ENCODE data around the gene FAM193A. TPM values are rescaled to one million over a fixed set of nuclear protein-coding genes. Genes with fewer than 3 reads are reported as not detected.

Gene FAM193A
- total RNA-seq, 4 donors from 2014 or later = 27.7 to 40.4 (median 31.1) TPM

DNA sequence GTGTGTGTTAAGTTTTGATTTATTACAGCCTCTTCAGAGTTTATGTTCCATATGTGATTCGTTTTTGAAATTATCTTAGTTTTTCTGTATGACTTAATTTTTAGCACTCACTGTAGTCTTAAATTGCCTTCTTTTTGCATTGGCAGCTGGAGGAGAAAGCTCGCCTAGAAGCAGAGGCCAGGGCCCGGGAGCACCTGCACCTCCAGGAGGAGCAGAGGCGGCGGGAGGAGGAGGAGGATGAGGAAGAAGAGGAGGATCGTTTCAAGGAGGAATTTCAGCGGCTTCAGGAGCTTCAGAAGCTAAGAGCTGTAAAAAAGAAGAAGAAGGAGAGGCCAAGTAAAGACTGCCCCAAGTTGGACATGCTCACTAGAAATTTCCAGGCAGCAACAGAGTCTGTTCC lies 163.1 kb downstream of the FAM193A start:
- intact Hi-C loops (cut with DNase I; ENCODE audit: low total_unique reads) (no loop called here), in situ Hi-C loops (cut with MboI; ENCODE audit: low pct_ligation_motif_present in 1 of 4, low pct_unique_long_range_greater_than_20kb in 1 of 4, low sequenced_read_pairs in 3 of 4) (no loop called here)
- no peak overlapping the region for H3K27ac ChIP-seq
- H3K4me3 ChIP-seq = no peak overlapping the region
- H3K9me3 ChIP-seq = no peaks in the 10 kb centered on the region
- no peaks in the 10 kb centered on the region for H3K27me3 ChIP-seq
- DNase-seq = no peak
- 63 to 83% methylated on average over 4 to 7 of the region's 7 CpGs for WGBS, 2 donors (ENCODE audit: low coverage in 1 of 2)
- H3K36me3 ChIP-seq = peaks cover 0 to 87% (median 35%) of the 10 kb centered on the region in 4 donors
- TF ChIP-seq EP300 (IDR thresholded peaks at IDR 0.05; ENCODE audit: low read depth) = no peak
- no peak for TF ChIP-seq POLR2A (IDR thresholded peaks at IDR 0.05)
- no peak for TF ChIP-seq POLR2AphosphoS5 (IDR thresholded peaks at IDR 0.05)
- no peak for TF ChIP-seq CTCF (IDR thresholded peaks at IDR 0.05)
- H3K4me1 ChIP-seq = no peaks in the 10 kb centered on the region

- no peak for DNase-seq
Observed at GRCh38 chr4:2700031-2700430, 163.6 kb downstream of the FAM193A start.

GRCh38 chr4:2702361-2702760 lies 165.9 kb downstream of the FAM193A start:
- H3K27ac ChIP-seq = no peak overlapping the region
- in situ Hi-C loops (cut with MboI; ENCODE audit: low pct_ligation_motif_present in 1 of 4, low pct_unique_long_range_greater_than_20kb in 1 of 4, low sequenced_read_pairs in 3 of 4) (no loop called here), intact Hi-C loops (cut with DNase I; ENCODE audit: low total_unique reads) (no loop called here)
- no peak for DNase-seq
- no peak overlapping the region for H3K4me3 ChIP-seq
- H3K9me3 ChIP-seq = no peaks in the 10 kb centered on the region
- H3K27me3 ChIP-seq = no peaks in the 10 kb centered on the region
- H3K36me3 ChIP-seq = peaks cover 0 to 78% (median 22%) of the 10 kb centered on the region in 4 donors
- TF ChIP-seq CTCF (IDR thresholded peaks at IDR 0.05) (no peak), POLR2A (IDR thresholded peaks at IDR 0.05) (no peak), POLR2AphosphoS5 (IDR thresholded peaks at IDR 0.05) (no peak), EP300 (IDR thresholded peaks at IDR 0.05; ENCODE audit: low read depth) (no peak)
- no peaks in the 10 kb centered on the region for H3K4me1 ChIP-seq
- 93 to 97% methylated on average over 3 to 8 of the region's 8 CpGs for WGBS, 2 donors (ENCODE audit: low coverage in 1 of 2)

More at GRCh38 chr4:2700031-2700430, 163.6 kb downstream of the FAM193A start:
- in situ Hi-C loops (cut with MboI; ENCODE audit: low pct_ligation_motif_present in 1 of 4, low pct_unique_long_range_greater_than_20kb in 1 of 4, low sequenced_read_pairs in 3 of 4) (no loop called here), intact Hi-C loops (cut with DNase I; ENCODE audit: low total_unique reads) (no loop called here)
- Histone ChIP-seq H3K4me1 (no peaks in the 10 kb centered on the region), H3K27ac (no peak overlapping the region), H3K4me3 (no peak overlapping the region), H3K9me3 (no peaks in the 10 kb centered on the region), H3K27me3 (no peaks in the 10 kb centered on the region), H3K36me3 (peaks cover 0 to 91% (median 33%) of the 10 kb centered on the region in 4 donors)
- TF ChIP-seq EP300 (IDR thresholded peaks at IDR 0.05; ENCODE audit: low read depth) (no peak), CTCF (IDR thresholded peaks at IDR 0.05) (no peak), POLR2AphosphoS5 (IDR thresholded peaks at IDR 0.05) (no peak), POLR2A (IDR thresholded peaks at IDR 0.05) (no peak)
- WGBS, 2 donors (ENCODE audit: low coverage in 1 of 2) = 89 to 100% methylated on average over 3 to 8 of the region's 8 CpGs

DNA sequence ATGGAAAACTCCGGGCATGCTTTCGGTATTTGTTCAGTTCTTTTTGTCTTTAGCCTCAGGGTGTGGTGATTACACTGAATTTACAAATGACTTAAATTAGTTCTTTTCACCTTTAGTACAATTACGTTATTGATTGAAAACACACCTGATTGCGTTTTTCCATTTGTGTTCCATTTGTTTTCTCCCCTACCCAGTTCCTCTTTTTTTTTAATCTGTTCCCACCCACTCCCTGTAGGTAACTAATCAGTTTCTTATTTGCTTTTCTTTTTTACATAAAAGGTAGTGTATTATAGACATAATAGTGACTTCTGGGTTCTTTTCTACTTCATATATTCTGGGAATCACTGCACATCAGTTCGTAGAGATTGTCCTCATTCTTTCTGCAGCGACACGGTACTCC lies 166.3 kb downstream of the FAM193A start:
- Histone ChIP-seq H3K36me3 (peaks cover 0 to 74% (median 20%) of the 10 kb centered on the region in 4 donors), H3K27me3 (no peaks in the 10 kb centered on the region), H3K27ac (no peak overlapping the region), H3K9me3 (no peaks in the 10 kb centered on the region), H3K4me1 (no peaks in the 10 kb centered on the region), H3K4me3 (no peak overlapping the region)
- no peak for TF ChIP-seq POLR2AphosphoS5 (IDR thresholded peaks at IDR 0.05)
- no peak for TF ChIP-seq CTCF (IDR thresholded peaks at IDR 0.05)
- no peak for TF ChIP-seq EP300 (IDR thresholded peaks at IDR 0.05; ENCODE audit: low read depth)
- in situ Hi-C loops (cut with MboI; ENCODE audit: low pct_ligation_motif_present in 1 of 4, low pct_unique_long_range_greater_than_20kb in 1 of 4, low sequenced_read_pairs in 3 of 4) (no loop called here), intact Hi-C loops (cut with DNase I; ENCODE audit: low total_unique reads) (no loop called here)
- 80 to 97% methylated on average over 6 to 7 of the region's 7 CpGs for WGBS, 2 donors (ENCODE audit: low coverage in 1 of 2)
- DNase-seq = no peak

All from transverse colon (tissue), 4 donors.